ENCODE measurements around the gene RBBP5. TPM values are rescaled to one million over a fixed set of nuclear protein-coding genes. Genes with fewer than 3 reads are reported as not detected.

The RBBP5 gene
- total RNA-seq, 1 experiment from 2014 or later, result 19.0 TPM

GRCh38 chr1:205170532-205171269, 48.9 kb upstream of the RBBP5 start:
- Mint-ChIP-seq H3K36me3 (ENCODE audit: insufficient read depth, unreplicated experiment) (peaks cover 15% of the 10 kb centered on the region), H3K4me3 (ENCODE audit: unreplicated experiment) (no peak overlapping the region), H3K27me3 (ENCODE audit: insufficient read depth, unreplicated experiment) (no peaks in the 10 kb centered on the region), H3K4me1 (ENCODE audit: low read depth, unreplicated experiment) (peaks cover 7% of the 10 kb centered on the region), H3K27ac (ENCODE audit: unreplicated experiment) (no peak overlapping the region), H3K9me3 (ENCODE audit: unreplicated experiment) (no peaks in the 10 kb centered on the region)
- Histone ChIP-seq H3K9me3 (no peaks in the 10 kb centered on the region), H3K27me3 (replicated peaks; ENCODE audit: control insufficient read depth, insufficient read depth, low read length) (no peaks in the 10 kb centered on the region), H3K4me1 (peaks cover 6% of the 10 kb centered on the region; the same call in 1 of the 2 replicates), H3K36me3 (ENCODE audit: control insufficient read depth, insufficient read depth, low read length) (no peaks in the 10 kb centered on the region), H3K4me3 (ENCODE audit: low read depth, low read length) (no peak overlapping the region)
- BruUV-seq (replicated peaks), result no TSS peak
- ChIA-PET CTCF (interaction anchor here (0.6 kb wide), 2 partner anchors 18 to 29 kb away, joined by 3 to 4 read pairs; no protein-coding TSS in a partner anchor), POLR2A (interaction anchor here (0.6 kb wide), 1 partner anchor 1544 kb away, joined by 3 read pairs; the partner anchor contains the start of gene ATP2B4)
- TF ChIP-seq CTCF (IDR thresholded peaks at IDR 0.05; ENCODE audit: insufficient read depth in 1 of 2, low read depth in 1 of 2, low read length in 1 of 2, severe bottlenecking in 1 of 2, unreplicated experiment in 1 of 2), result no peak
- intact Hi-C loops (cut with micrococcal nuclease; ENCODE audit: unreplicated experiment), result no loop called here
- no peak for DNase-seq

- no peaks in the 10 kb centered on the region for H3K27me3 Mint-ChIP-seq (ENCODE audit: insufficient read depth, unreplicated experiment)
- intact Hi-C loops (cut with micrococcal nuclease; ENCODE audit: unreplicated experiment), result no loop called here
- H3K9me3 Mint-ChIP-seq (ENCODE audit: unreplicated experiment), result no peaks in the 10 kb centered on the region
- no peak overlapping the region for H3K4me3 Mint-ChIP-seq (ENCODE audit: unreplicated experiment)
- DNase-seq, result no peak
- Histone ChIP-seq H3K27me3 (replicated peaks; ENCODE audit: control insufficient read depth, insufficient read depth, low read length) (no peaks in the 10 kb centered on the region), H3K36me3 (ENCODE audit: control insufficient read depth, insufficient read depth, low read length) (no peaks in the 10 kb centered on the region), H3K4me1 (peaks cover 6% of the 10 kb centered on the region; the same call in 1 of the 2 replicates), H3K9me3 (no peaks in the 10 kb centered on the region), H3K4me3 (ENCODE audit: low read depth, low read length) (no peak overlapping the region)
- peaks cover 7% of the 10 kb centered on the region for H3K4me1 Mint-ChIP-seq (ENCODE audit: low read depth, unreplicated experiment)
- TF ChIP-seq CTCF (IDR thresholded peaks at IDR 0.05; ENCODE audit: insufficient read depth in 1 of 2, low read depth in 1 of 2, low read length in 1 of 2, severe bottlenecking in 1 of 2, unreplicated experiment in 1 of 2), result no peak
- ChIA-PET POLR2A (no interaction called here), CTCF (no interaction called here)
- peaks cover 15% of the 10 kb centered on the region for H3K36me3 Mint-ChIP-seq (ENCODE audit: insufficient read depth, unreplicated experiment)
- H3K27ac Mint-ChIP-seq (ENCODE audit: unreplicated experiment), result no peak overlapping the region
- no TSS peak for BruUV-seq (replicated peaks)
Observed at GRCh38 chr1:205169248-205169647, 47.5 kb upstream of the RBBP5 start.

GRCh38 chr1:205168291-205168690, 46.5 kb upstream of the RBBP5 start:
- Mint-ChIP-seq H3K36me3 (ENCODE audit: insufficient read depth, unreplicated experiment) (peaks cover 15% of the 10 kb centered on the region), H3K4me3 (ENCODE audit: unreplicated experiment) (no peak overlapping the region), H3K27ac (ENCODE audit: unreplicated experiment) (no peak overlapping the region), H3K27me3 (ENCODE audit: insufficient read depth, unreplicated experiment) (no peaks in the 10 kb centered on the region), H3K9me3 (ENCODE audit: unreplicated experiment) (no peaks in the 10 kb centered on the region), H3K4me1 (ENCODE audit: low read depth, unreplicated experiment) (peaks cover 7% of the 10 kb centered on the region)
- Histone ChIP-seq H3K36me3 (ENCODE audit: control insufficient read depth, insufficient read depth, low read length) (no peaks in the 10 kb centered on the region), H3K27me3 (replicated peaks; ENCODE audit: control insufficient read depth, insufficient read depth, low read length) (no peaks in the 10 kb centered on the region), H3K9me3 (no peaks in the 10 kb centered on the region), H3K4me3 (ENCODE audit: low read depth, low read length) (no peak overlapping the region), H3K4me1 (peaks cover 6% of the 10 kb centered on the region; the same call in 1 of the 2 replicates)
- BruUV-seq (replicated peaks), result no TSS peak
- intact Hi-C loops (cut with micrococcal nuclease; ENCODE audit: unreplicated experiment), result no loop called here
- ChIA-PET POLR2A (no interaction called here), CTCF (no interaction called here)
- no peak for DNase-seq
- no peak for TF ChIP-seq CTCF (IDR thresholded peaks at IDR 0.05; ENCODE audit: insufficient read depth in 1 of 2, low read depth in 1 of 2, low read length in 1 of 2, severe bottlenecking in 1 of 2, unreplicated experiment in 1 of 2)

Measured in Caco-2 (cell line).